C4-2B (cell line): ENCODE measurements around the gene ZNF407.

Experiments
- ZFX ChIP-seq: fragments of 450-650 bp; IDR thresholded peaks from 2 replicates; pipeline ENCODE4 v1.6.1; 2017
- TF ChIP-seq, protein P1 (sequence below): fragments of 450-650 bp; conservative IDR thresholded peaks from 2 replicates; pipeline ENCODE4 v1.5.1; 2017; ENCODE audit warnings: mild to moderate bottlenecking

DNA sequence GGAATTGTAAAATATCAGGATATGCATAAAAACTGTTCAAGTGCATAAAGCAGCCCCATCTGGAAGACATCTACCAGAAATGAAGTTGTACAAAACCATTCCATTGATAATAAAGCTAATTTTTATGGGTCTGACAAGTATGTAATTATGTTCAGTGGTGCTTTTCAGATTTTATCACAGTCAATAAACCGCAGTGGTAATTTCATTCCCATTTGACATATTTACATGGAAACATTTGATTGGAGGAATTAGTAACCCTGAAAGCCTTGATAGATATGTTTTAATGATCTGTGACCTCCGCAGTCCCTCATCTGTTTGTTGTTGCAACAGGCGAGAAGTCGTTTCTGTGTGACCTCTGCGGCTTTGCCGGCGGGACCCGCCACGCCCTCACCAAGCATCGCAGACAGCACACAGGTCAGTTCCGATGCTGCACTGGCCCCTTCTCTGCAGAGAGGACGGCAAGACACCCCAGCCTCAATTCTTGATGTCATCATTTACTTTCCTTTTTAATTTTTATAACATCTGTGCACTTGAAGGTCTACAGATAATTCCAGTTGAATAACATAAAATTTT is 283.1 kb downstream of the ZNF407 start:
- TF ChIP-seq, protein P1, sequence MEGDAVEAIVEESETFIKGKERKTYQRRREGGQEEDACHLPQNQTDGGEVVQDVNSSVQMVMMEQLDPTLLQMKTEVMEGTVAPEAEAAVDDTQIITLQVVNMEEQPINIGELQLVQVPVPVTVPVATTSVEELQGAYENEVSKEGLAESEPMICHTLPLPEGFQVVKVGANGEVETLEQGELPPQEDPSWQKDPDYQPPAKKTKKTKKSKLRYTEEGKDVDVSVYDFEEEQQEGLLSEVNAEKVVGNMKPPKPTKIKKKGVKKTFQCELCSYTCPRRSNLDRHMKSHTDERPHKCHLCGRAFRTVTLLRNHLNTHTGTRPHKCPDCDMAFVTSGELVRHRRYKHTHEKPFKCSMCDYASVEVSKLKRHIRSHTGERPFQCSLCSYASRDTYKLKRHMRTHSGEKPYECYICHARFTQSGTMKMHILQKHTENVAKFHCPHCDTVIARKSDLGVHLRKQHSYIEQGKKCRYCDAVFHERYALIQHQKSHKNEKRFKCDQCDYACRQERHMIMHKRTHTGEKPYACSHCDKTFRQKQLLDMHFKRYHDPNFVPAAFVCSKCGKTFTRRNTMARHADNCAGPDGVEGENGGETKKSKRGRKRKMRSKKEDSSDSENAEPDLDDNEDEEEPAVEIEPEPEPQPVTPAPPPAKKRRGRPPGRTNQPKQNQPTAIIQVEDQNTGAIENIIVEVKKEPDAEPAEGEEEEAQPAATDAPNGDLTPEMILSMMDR, result no peak
- no peak for TF ChIP-seq ZFX
